Mesodermal cell (in vitro differentiated cells): ENCODE data around the gene SHC2.

Experiments
- H3K27ac ChIP-seq: 2 replicates; pipeline ENCODE4 v1.7.0; 2013; ENCODE audit warnings: mild to moderate bottlenecking, low read depth, low read length, moderate library complexity; ENCODE audit not compliant: severe bottlenecking
- H3K36me3 ChIP-seq: 2 replicates; pipeline ENCODE4 v1.7.1; 2013; ENCODE audit warnings: mild to moderate bottlenecking, low read length, moderate library complexity; ENCODE audit not compliant: control insufficient read depth, insufficient read depth
- H3K4me1 ChIP-seq: one replicate; pipeline ENCODE4 v1.7.1; 2013; ENCODE audit warnings: mild to moderate bottlenecking, low read length; ENCODE audit not compliant: insufficient read depth, control insufficient read depth, poor library complexity, severe bottlenecking
- H3K4me3 ChIP-seq: 2 replicates; pipeline ENCODE4 v1.7.0; 2013; ENCODE audit warnings: low read length, control low read depth, mild to moderate bottlenecking; ENCODE audit not compliant: insufficient read depth, poor library complexity, severe bottlenecking; ENCODE audit errors: extremely low read depth
- H3K9me3 ChIP-seq: 2 replicates; pipeline ENCODE4 v1.7.1; 2013; ENCODE audit warnings: mild to moderate bottlenecking, low read length, moderate library complexity; ENCODE audit not compliant: control insufficient read depth
- WGBS, 2 experiments: methylation state at CpG; one replicate each; pipeline ENCODE4 v1.1.5; 2013; ENCODE audit warnings: missing lambda C conversion rate in 2 of 2; ENCODE audit not compliant: insufficient coverage in 2 of 2; 5-methylcytosine and 5-hydroxymethylcytosine counted together

Gene SHC2

DNA sequence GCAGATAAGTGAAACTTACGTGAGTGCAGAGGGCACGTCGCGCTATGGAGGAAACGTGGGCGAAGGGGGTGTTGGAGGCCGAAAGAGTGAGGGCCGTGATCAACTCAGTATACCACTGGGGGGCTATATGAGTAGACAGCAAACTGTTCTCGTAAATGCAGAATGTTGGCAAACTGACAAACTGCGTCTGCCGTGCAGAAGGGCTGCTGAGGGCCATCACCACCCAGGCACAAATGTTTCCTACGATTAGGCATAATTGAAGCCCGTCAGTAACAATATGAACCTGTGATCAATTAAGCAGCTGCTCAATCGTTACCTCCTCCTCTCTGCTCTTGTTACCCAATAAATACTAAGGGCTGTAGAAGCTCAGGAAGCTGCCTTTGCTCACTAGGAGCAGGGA lies 18.1 kb upstream of the SHC2 start:
- Histone ChIP-seq H3K4me3 (no peak overlapping the region), H3K9me3 (peaks cover 8% of the 10 kb centered on the region), H3K36me3 (no peaks in the 10 kb centered on the region), H3K4me1 (no peaks in the 10 kb centered on the region), H3K27ac (no peak overlapping the region)
- 87 to 89% methylated on average over 13 to 14 of the region's 14 CpGs for WGBS, 2 experiments

DNA sequence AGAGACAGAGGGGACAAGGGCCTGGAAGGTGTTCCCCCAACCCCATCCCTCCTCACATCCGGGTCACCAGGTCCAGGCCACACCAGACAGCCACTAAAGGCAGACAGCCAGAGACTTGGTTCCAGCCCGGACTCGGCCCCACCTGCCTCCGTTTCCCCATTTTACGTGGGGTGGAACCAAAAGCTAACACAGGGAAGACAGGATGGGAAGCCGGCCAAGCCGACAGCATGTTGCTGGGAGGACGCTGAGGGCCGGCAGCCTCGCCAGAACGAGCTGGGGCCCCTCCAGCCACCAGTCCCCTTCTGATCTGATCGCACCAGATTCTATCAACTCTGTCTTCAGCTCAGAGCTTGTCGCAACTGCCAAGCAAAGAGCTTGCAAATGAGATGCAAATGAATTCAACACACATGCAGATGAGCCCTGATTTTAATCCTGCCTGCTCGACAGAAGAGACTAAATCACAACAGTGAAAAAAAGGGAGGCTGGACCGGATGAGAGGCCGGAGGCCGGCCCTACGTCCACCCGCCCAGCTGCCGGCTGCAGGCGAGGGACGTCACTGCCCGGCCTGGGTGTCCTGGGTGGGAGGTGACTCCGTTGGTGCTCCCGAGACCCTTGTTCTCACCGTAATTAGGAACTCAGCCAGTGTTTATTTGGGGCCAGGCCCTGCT lies 17.5 kb upstream of the SHC2 start:
- Histone ChIP-seq H3K36me3 (no peaks in the 10 kb centered on the region), H3K4me3 (no peak overlapping the region), H3K27ac (no peak overlapping the region), H3K9me3 (peaks cover 8% of the 10 kb centered on the region), H3K4me1 (no peaks in the 10 kb centered on the region)
- WGBS, 2 experiments: 87 to 89% methylated on average over 25 to 26 of the region's 26 CpGs

DNA sequence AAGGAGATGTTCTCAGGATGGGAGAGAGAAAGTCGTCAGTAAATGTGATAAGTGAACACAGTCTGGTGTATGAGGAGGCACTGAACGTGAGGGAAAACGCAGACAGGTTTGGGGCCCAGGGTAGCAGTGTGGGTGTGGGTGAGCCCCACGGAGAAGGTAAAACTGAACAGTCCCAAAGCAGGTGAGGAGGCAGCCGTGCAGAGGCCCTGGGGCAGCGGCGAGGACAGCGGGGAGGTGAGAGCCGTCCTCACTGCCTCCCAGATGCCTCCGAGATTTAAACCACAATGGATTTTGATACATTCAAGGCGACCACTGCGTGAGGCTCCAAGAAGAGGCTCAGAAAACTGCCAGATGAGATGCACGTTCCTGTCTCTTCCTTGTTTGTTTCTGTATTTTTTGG lies 14.5 kb upstream of the SHC2 start:
- H3K36me3 ChIP-seq: no peaks in the 10 kb centered on the region
- H3K4me1 ChIP-seq: no peaks in the 10 kb centered on the region
- WGBS, 2 experiments: 95 to 96% methylated on average over 12 of the region's 13 CpGs
- no peak overlapping the region for H3K4me3 ChIP-seq
- H3K9me3 ChIP-seq: no peaks in the 10 kb centered on the region
- no peak overlapping the region for H3K27ac ChIP-seq

DNA sequence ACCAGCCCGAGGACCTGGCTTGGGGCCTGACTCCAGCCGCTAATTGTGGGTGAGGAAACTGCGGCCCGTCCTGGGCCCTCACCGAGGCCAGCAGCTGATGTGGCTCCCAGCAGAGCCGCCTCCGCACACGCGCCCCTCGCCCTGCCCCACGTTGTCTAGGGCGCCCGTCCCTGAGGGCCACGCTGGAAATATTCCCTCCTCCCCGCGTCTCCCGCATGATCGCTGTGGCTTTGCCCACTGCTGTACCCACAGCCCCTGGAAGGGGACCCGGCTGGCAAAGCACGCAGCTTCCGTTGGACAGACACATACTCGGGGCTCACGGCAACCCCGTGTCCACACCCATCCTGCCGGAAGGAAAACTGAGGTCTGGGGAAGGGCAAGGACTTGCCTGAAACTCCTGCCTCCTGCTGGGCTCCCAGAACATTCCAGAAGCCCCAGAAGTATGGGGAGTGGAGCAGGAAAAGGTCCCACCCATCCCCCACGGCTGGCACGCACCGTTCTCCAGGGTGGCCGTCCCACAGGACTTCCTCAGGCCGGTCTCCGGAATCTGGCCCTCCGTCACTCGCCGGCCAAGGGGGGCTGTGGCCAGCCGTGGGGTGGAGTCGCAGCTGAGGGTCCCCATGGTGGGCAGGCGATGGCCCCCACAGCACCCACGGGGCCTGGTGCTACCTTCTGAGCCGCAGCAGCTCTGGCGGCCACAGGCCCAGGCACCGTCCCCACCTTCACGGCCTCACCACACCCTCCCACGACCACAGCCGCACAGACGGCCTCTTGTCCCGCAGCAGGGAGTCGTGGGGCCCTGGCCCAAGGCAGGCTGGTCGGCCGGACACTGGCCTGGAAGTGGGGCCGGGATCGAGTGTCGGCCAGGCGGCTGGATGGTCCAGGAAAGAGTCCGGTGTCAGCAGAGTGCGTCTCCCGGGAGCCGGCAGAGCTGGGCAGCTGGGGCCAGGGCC lies 13.6 kb upstream of the SHC2 start:
- WGBS, 2 experiments: 86 to 91% methylated on average over 43 to 57 of the region's 57 CpGs
- H3K4me1 ChIP-seq: no peaks in the 10 kb centered on the region
- H3K27ac ChIP-seq: no peak overlapping the region
- no peaks in the 10 kb centered on the region for H3K9me3 ChIP-seq
- H3K36me3 ChIP-seq: no peaks in the 10 kb centered on the region
- H3K4me3 ChIP-seq: no peak overlapping the region

DNA sequence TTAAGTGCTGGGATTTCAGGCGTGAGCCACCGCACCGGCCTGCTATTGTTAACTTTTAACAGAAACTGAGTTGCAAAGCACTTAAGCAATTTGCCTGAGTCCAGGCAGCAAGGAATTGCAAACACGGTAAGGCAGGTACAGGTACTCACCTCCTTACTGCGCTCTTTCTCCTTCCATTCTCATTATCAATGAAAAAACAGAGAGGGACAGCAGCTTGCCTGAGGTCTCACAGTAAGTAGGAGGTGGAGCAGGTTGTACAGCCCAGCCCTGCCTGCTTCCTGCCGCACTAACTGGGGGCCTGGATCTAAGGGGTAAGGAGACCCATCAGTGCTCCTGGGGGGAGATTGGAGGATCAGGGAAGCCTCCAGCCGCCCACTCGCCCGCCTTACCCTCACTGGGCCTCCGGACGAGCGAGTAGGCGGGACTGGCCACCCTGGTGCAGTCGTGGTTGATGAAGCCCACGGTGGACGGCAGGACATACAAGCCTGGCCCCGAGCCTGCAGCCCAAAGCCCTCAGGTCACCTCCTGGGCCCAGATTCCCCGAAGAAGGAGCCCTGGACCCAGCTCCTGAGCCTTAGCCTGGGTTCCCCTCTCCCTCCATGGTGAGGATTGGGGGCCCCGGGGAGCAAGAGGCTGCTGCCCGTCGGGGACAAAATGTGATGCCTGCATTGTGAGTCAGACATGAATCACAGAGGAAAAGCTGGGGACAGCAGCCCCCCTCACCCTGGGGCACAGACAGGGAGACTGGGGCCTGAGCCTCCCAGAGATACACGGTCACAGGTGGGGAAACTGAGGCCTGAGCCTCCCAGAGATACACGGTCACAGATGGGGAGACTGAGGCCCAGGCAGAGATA lies 11.4 kb upstream of the SHC2 start:
- Histone ChIP-seq H3K4me1 (no peaks in the 10 kb centered on the region), H3K36me3 (no peaks in the 10 kb centered on the region), H3K4me3 (no peak overlapping the region), H3K9me3 (no peaks in the 10 kb centered on the region), H3K27ac (no peak overlapping the region)
- WGBS, 2 experiments: 83 to 88% methylated on average over 12 to 17 of the region's 23 CpGs

DNA sequence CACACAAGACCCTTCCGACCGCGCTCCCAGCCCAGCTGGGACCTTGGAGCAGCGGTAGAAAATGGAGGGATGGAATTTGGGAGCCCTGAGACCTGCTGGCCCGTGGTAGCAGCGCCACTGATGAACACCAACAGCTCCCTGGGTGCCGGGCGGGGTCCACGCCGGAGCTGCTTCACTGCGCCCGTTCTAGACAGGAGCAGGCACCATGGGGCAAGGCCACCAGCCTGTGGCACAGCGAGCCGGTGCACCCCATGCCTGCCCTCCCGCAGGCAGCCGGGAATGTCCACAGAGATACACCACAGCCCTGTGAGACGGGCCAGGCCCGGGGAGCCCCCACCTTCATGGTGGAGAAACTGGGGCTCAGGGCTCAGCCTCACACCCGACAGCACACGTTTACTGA lies 9.9 kb upstream of the SHC2 start:
- WGBS, 2 experiments: 90 to 93% methylated on average over 14 to 17 of the region's 20 CpGs
- Histone ChIP-seq H3K4me3 (no peak overlapping the region), H3K4me1 (no peaks in the 10 kb centered on the region)

DNA sequence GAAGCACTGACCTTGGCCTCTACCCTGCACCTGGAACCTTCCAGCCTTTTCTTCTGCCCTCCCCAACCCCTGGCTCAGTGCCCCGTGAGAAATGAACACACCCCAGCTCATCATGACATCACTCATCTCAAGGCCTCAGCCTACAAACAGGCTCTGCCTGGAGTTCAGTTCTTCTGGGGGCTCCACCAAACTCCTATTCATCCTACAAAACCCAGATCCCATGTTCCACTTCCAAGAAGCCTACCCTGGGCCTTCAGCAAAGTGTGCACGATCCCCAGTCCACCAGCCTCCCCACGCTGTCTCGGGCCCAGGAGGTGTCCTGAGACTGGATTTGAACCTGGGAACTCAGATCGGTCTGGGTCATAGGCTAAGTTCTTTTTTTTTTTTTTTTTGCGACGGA lies 9.0 kb upstream of the SHC2 start:
- Histone ChIP-seq H3K4me3 (no peak overlapping the region), H3K4me1 (no peaks in the 10 kb centered on the region), H3K27ac (no peak overlapping the region), H3K9me3 (no peaks in the 10 kb centered on the region), H3K36me3 (no peaks in the 10 kb centered on the region)
- 86 to 87% methylated on average over 4 to 5 of the region's 7 CpGs for WGBS, 2 experiments

More for the DNA sequence above, 9.9 kb upstream of the SHC2 start:
- no peak overlapping the region for H3K27ac ChIP-seq
- no peaks in the 10 kb centered on the region for H3K9me3 ChIP-seq
- H3K36me3 ChIP-seq: no peaks in the 10 kb centered on the region

DNA sequence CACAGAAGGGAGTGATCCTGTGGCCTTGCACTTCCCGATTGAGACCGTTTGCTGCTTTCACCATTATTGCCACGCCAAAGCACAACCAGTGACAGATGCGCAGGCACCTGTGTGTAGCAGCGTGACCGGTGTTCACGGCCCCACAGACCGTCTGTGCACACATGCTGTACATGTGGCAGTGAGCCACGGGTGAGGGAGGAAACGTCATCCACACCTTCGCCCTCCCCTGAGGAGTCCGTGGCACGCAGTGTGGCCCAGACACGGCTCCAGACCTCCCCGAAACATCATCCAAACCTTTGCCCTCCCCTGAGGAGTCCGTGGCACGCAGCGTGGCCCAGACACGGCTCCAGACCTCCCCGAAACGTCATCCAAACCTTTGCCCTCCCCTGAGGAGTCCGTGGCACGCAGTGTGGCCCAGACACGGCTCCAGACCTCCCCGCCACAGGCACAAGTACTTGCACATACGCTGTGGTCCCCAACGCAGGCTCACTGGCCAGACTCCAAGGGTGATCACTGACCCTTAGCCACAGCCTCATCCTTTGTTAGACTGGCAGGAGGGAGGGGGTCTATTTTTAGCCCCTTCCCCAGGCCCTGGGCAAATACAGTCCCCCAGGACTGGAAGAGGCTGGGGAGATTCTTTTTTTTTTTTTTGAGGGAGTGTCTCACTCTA lies 7.9 kb upstream of the SHC2 start:
- H3K36me3 ChIP-seq: no peaks in the 10 kb centered on the region
- WGBS, 2 experiments: 85 to 89% methylated on average over 21 of the region's 27 CpGs
- H3K4me1 ChIP-seq: no peaks in the 10 kb centered on the region
- H3K4me3 ChIP-seq: no peak overlapping the region
- H3K27ac ChIP-seq: no peak overlapping the region
- H3K9me3 ChIP-seq: no peaks in the 10 kb centered on the region

DNA sequence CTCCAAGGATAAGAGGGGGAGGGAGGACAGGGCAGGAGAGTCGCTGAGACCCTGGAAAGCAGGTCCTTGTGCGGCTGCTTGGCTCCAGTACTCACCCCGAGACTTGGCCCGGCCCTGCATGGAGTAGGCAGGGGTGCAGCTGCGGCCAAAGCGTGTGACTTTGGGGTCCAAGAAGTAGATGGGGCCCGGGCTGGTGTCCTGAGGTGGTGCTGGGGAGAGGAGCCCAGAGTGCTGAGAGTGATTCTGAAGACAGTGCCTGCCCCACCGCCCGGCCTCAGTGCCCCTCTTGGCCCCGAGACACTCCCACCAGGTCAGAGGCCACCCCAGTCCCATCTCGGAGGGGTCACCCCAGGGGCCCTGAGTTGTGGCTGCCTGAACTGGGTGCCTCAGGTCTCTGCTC lies 6.7 kb upstream of the SHC2 start:
- no peaks in the 10 kb centered on the region for H3K36me3 ChIP-seq
- no peaks in the 10 kb centered on the region for H3K9me3 ChIP-seq
- no peak overlapping the region for H3K27ac ChIP-seq
- no peak overlapping the region for H3K4me3 ChIP-seq
- WGBS, 2 experiments: 85 to 87% methylated on average over 7 to 11 of the region's 11 CpGs
- no peaks in the 10 kb centered on the region for H3K4me1 ChIP-seq
